Caco-2 (cell line): ENCODE results near the gene BABAM2. TPM values are rescaled to one million over a fixed set of nuclear protein-coding genes. Genes with fewer than 3 reads are reported as not detected.

Experiments
- BruUV-seq: library from RNA; stranded (reverse); fragments of 400-500 nt; replicated peaks from 2 replicates; lab custom pipeline; 2021; lab: Mats Ljungman, UMichigan
- CTCF ChIA-PET: fragments of 300-600 bp; sonication (Branson Sonifier 250); formaldehyde crosslinking; loops from one replicate; lab custom pipeline; 2022; ENCODE audit warnings: antibody characterized with exemption; lab: Charles Lee
- POLR2A ChIA-PET: fragments of 300-600 bp; sonication (Branson Sonifier 250); formaldehyde crosslinking; loops from one replicate; lab custom pipeline; 2022; ENCODE audit warnings: antibody characterized with exemption; lab: Charles Lee
- DNase-seq, 2 experiments: peaks; one replicate each; pipeline versions ENCODE4 v3.0.0 to v3.0.0-alpha.2; 2020 to 2022
- H3K27me3 ChIP-seq: replicated peaks from 2 replicates; pipeline ENCODE4 v1.6.0; 2011; ENCODE audit warnings: low read length; ENCODE audit not compliant: control insufficient read depth, insufficient read depth
- H3K36me3 ChIP-seq: 2 replicates; pipeline ENCODE4 v1.5.1; 2011; ENCODE audit warnings: low read length; ENCODE audit not compliant: control insufficient read depth, insufficient read depth
- H3K4me1 ChIP-seq: fragments of 250-450 bp; sonication (Bioruptor Pico); 2 replicates; pipeline ENCODE4 v1.5.1; 2020; ENCODE audit warnings: mild to moderate bottlenecking
- H3K4me3 ChIP-seq: 2 replicates; pipeline ENCODE4 v1.5.1; 2011; ENCODE audit warnings: low read depth, mild to moderate bottlenecking, control low read depth, low read length
- H3K9me3 ChIP-seq: fragments of 250-450 bp; sonication (Bioruptor Pico); 2 replicates; pipeline ENCODE4 v1.5.1; 2020; ENCODE audit warnings: mild to moderate bottlenecking, moderate library complexity
- H3K27ac Mint-ChIP-seq: one replicate; pipeline ENCODE4 v1.8.0; 2022; ENCODE audit warnings: mixed read lengths; ENCODE audit not compliant: unreplicated experiment
- H3K27me3 Mint-ChIP-seq: one replicate; pipeline ENCODE4 v1.8.0; 2022; ENCODE audit warnings: mixed read lengths; ENCODE audit not compliant: insufficient read depth, unreplicated experiment
- H3K36me3 Mint-ChIP-seq: one replicate; pipeline ENCODE4 v1.8.0; 2022; ENCODE audit warnings: mild to moderate bottlenecking, mixed read lengths; ENCODE audit not compliant: insufficient read depth, unreplicated experiment
- H3K4me1 Mint-ChIP-seq: one replicate; pipeline ENCODE4 v1.8.0; 2022; ENCODE audit warnings: low read depth, mixed read lengths; ENCODE audit not compliant: unreplicated experiment
- H3K4me3 Mint-ChIP-seq: one replicate; pipeline ENCODE4 v1.8.0; 2022; ENCODE audit warnings: mild to moderate bottlenecking, moderate library complexity, mixed read lengths; ENCODE audit not compliant: unreplicated experiment
- H3K9me3 Mint-ChIP-seq: one replicate; pipeline ENCODE4 v1.8.0; 2022; ENCODE audit warnings: mixed read lengths; ENCODE audit not compliant: unreplicated experiment
- intact Hi-C: fragments of 100-400 bp; cut with micrococcal nuclease; formaldehyde crosslinking; loops from one replicate; pipeline ENCODE4 v1.10.0; 2022; ENCODE audit not compliant: unreplicated experiment
- total RNA-seq: library from RNA; stranded (reverse); gene quantifications from 2 replicates; pipeline ENCODE4 v1.2.3, GENCODE V29; 2022
- TF ChIP-seq, protein P1 (sequence below), 2 experiments: fragments of 200-600 bp in 1 of 2; IDR thresholded peaks; 1 replicate in 1 of 2; 2 replicates in 1 of 2; pipeline versions ENCODE4 v1.5.1 to v1.8.0; 2011 to 2022; ENCODE audit warnings: antibody characterized with exemption in 1 of 2, control low read depth in 1 of 2, inconsistent platforms in 1 of 2, low read depth in 1 of 2, low read length in 1 of 2, mild to moderate bottlenecking in 1 of 2, moderate library complexity in 1 of 2; ENCODE audit not compliant: insufficient read depth in 1 of 2, severe bottlenecking in 1 of 2, unreplicated experiment in 1 of 2

The BABAM2 gene
- total RNA-seq, 1 experiment from 2014 or later, result 57.3 TPM

- Histone ChIP-seq H3K27me3 (no peaks in the 10 kb centered on the region), H3K9me3 (no peaks in the 10 kb centered on the region), H3K4me1 (no peaks in the 10 kb centered on the region), H3K36me3 (no peaks in the 10 kb centered on the region), H3K4me3 (no peak overlapping the region)
- no peak for DNase-seq
- Mint-ChIP-seq H3K27me3 (no peaks in the 10 kb centered on the region), H3K4me3 (no peak overlapping the region), H3K4me1 (no peaks in the 10 kb centered on the region), H3K36me3 (no peaks in the 10 kb centered on the region), H3K27ac (no peak overlapping the region), H3K9me3 (no peaks in the 10 kb centered on the region)
- intact Hi-C loops, result no loop called here
- no TSS peak for BruUV-seq
- ChIA-PET CTCF (no interaction called here), POLR2A (no interaction called here)
- TF ChIP-seq, protein P1, sequence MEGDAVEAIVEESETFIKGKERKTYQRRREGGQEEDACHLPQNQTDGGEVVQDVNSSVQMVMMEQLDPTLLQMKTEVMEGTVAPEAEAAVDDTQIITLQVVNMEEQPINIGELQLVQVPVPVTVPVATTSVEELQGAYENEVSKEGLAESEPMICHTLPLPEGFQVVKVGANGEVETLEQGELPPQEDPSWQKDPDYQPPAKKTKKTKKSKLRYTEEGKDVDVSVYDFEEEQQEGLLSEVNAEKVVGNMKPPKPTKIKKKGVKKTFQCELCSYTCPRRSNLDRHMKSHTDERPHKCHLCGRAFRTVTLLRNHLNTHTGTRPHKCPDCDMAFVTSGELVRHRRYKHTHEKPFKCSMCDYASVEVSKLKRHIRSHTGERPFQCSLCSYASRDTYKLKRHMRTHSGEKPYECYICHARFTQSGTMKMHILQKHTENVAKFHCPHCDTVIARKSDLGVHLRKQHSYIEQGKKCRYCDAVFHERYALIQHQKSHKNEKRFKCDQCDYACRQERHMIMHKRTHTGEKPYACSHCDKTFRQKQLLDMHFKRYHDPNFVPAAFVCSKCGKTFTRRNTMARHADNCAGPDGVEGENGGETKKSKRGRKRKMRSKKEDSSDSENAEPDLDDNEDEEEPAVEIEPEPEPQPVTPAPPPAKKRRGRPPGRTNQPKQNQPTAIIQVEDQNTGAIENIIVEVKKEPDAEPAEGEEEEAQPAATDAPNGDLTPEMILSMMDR (IDR thresholded peaks at IDR 0.05; ENCODE audit: insufficient read depth in 1 of 2, low read depth in 1 of 2, low read length in 1 of 2, severe bottlenecking in 1 of 2, unreplicated experiment in 1 of 2), result no peak
These were observed 208.1 kb downstream of the BABAM2 start for GRCh38 chr2:28098501-28099225.

GRCh38 chr2:28101123-28101522, 210.6 kb downstream of the BABAM2 start:
- Mint-ChIP-seq H3K4me1 (no peaks in the 10 kb centered on the region), H3K36me3 (no peaks in the 10 kb centered on the region), H3K9me3 (no peaks in the 10 kb centered on the region), H3K27ac (no peak overlapping the region), H3K27me3 (no peaks in the 10 kb centered on the region), H3K4me3 (no peak overlapping the region)
- H3K4me3 ChIP-seq, result no peak overlapping the region
- BruUV-seq, result no TSS peak
- no peaks in the 10 kb centered on the region for H3K36me3 ChIP-seq
- H3K27me3 ChIP-seq, result no peaks in the 10 kb centered on the region
- no peaks in the 10 kb centered on the region for H3K9me3 ChIP-seq
- ChIA-PET CTCF (no interaction called here), POLR2A (no interaction called here)
- TF ChIP-seq, protein P1 (IDR thresholded peaks at IDR 0.05; ENCODE audit: insufficient read depth in 1 of 2, low read depth in 1 of 2, low read length in 1 of 2, severe bottlenecking in 1 of 2, unreplicated experiment in 1 of 2), result no peak
- no peak for DNase-seq
- intact Hi-C loops, result no loop called here
- H3K4me1 ChIP-seq, result no peaks in the 10 kb centered on the region

DNA sequence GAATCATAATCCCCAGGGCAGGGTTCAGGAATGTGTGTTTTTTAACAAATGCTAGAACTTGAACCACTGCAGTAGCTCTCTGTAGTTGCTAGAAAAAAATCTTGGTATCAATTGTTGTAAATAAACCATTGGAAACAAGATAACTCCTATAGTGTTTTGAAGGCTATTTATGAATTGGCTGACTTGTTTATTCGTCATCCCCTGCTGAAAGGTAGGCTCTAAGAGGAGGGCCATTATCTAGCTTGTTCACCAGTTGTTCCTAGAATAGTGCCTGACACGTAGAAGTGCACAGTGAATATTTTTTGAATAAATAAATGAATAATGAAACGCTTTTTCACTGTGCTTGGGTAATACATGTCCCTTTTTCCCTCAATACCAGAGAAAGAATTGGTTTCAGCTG, 211.4 kb downstream of the BABAM2 start:
- no peaks in the 10 kb centered on the region for H3K4me1 Mint-ChIP-seq
- no peak overlapping the region for H3K27ac Mint-ChIP-seq
- no peak overlapping the region for H3K4me3 Mint-ChIP-seq
- no peaks in the 10 kb centered on the region for H3K27me3 Mint-ChIP-seq
- no peak for DNase-seq
- no peak overlapping the region for H3K4me3 ChIP-seq
- H3K36me3 ChIP-seq, result no peaks in the 10 kb centered on the region
- H3K36me3 Mint-ChIP-seq, result no peaks in the 10 kb centered on the region
- TF ChIP-seq, protein P1 (IDR thresholded peaks at IDR 0.05; ENCODE audit: insufficient read depth in 1 of 2, low read depth in 1 of 2, low read length in 1 of 2, severe bottlenecking in 1 of 2, unreplicated experiment in 1 of 2), result no peak
- ChIA-PET POLR2A (no interaction called here), CTCF (no interaction called here)
- H3K9me3 Mint-ChIP-seq, result no peaks in the 10 kb centered on the region
- no peaks in the 10 kb centered on the region for H3K4me1 ChIP-seq
- no peaks in the 10 kb centered on the region for H3K27me3 ChIP-seq
- BruUV-seq, result no TSS peak
- intact Hi-C loops, result no loop called here
- no peaks in the 10 kb centered on the region for H3K9me3 ChIP-seq
